IPS-18a (cell line): ENCODE measurements around the gene GAS7.

Experiments
- H3K27ac ChIP-seq: one replicate; pipeline ENCODE4 v1.5.1; 2013; ENCODE audit warnings: low read length
- H3K27me3 ChIP-seq: one replicate; pipeline ENCODE4 v1.6.1; 2013; ENCODE audit warnings: mild to moderate bottlenecking, low read length; ENCODE audit not compliant: control insufficient read depth, insufficient read depth
- H3K36me3 ChIP-seq: one replicate; pipeline ENCODE4 v1.6.1; 2013; ENCODE audit warnings: low read depth, low read length; ENCODE audit not compliant: control insufficient read depth
- H3K4me1 ChIP-seq: one replicate; pipeline ENCODE4 v1.6.1; 2013; ENCODE audit warnings: low read depth, low read length; ENCODE audit not compliant: control insufficient read depth
- H3K4me3 ChIP-seq: one replicate; pipeline ENCODE4 v1.5.1; 2013; ENCODE audit warnings: low read length
- H3K9ac ChIP-seq: one replicate; pipeline ENCODE4 v1.6.1; 2013; ENCODE audit warnings: mild to moderate bottlenecking, low read length, moderate library complexity
- H3K9me3 ChIP-seq: one replicate; pipeline ENCODE4 v1.6.1; 2013; ENCODE audit warnings: low read depth, low read length; ENCODE audit not compliant: control insufficient read depth

The GAS7 gene

DNA sequence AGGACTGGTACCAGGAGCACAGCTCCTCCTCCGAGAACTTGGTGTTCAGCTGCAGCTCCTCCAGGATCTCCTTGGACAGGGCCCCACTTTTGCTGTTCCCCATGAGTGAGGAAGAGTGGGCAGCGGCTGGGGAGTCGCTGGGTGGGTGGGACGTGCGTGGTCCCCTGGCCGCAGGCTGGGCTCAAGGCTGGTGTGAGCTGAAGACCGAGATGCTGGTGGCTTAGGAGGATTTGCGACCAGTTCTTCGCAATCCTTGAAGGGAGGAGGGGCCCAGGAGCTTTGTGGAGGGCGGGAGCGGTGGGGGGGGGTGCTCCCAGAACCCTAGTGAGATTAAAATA, 293.4 kb downstream of the GAS7 start, which contains the start of gene RCVRN:
Gene RCVRN (minus strand): TSS at position 194 of the 338 bp plus-strand sequence. CDS start 91 bp downstream, at position 103.
- H3K27me3 ChIP-seq, result no peaks in the 10 kb centered on the region
- no peak within 1 kb of the TSS for H3K9ac ChIP-seq
- no peaks in the 10 kb centered on the region for H3K9me3 ChIP-seq
- H3K27ac ChIP-seq, result no peak within 1 kb of the TSS
- no peak within 1 kb of the TSS for H3K4me3 ChIP-seq
- H3K4me1 ChIP-seq, result peaks cover 8% of the 10 kb centered on the region
- no peaks in the 10 kb centered on the region for H3K36me3 ChIP-seq

DNA sequence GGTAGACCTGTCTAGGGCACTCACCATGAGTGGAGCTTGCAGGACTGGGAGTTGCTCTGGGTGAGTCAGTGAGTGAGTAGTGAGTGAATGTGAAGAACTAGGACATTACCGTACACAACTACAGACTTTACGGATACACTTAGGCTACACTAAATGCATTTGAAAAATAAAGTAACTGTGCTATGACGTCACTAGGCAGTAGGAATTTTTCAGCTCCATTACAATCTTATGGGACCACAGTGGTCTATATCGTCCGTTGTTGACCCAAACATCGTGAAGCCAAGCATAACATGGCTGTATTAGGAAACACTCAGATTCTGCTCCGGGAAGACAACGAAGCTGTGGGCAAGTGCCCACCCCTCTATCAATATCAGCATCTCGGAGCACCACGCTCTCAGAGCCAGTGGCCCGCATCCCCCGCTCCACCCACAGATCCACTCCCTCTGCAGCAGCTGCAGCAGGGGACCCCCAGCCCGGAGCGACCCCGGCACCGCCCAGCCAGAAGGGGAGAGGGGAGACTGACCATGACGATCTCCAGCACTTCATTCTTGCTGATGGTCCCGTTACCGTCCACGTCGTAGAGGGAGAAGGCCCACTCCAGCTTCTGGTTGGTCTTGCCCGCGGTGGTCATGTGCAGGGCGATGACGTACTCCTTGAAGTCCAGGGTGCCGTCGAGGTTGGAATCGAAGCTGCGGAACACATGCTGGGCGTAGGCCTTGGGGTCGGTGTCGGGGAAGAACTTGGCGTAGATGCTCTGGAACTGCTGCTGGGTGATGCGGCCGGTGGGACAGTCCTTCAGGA, 293.9 kb downstream of the GAS7 start:
- Histone ChIP-seq H3K27ac (no peak overlapping the region), H3K4me3 (no peak overlapping the region), H3K27me3 (no peaks in the 10 kb centered on the region), H3K4me1 (peaks cover 8% of the 10 kb centered on the region), H3K36me3 (no peaks in the 10 kb centered on the region), H3K9me3 (no peaks in the 10 kb centered on the region), H3K9ac (no peak overlapping the region)

DNA sequence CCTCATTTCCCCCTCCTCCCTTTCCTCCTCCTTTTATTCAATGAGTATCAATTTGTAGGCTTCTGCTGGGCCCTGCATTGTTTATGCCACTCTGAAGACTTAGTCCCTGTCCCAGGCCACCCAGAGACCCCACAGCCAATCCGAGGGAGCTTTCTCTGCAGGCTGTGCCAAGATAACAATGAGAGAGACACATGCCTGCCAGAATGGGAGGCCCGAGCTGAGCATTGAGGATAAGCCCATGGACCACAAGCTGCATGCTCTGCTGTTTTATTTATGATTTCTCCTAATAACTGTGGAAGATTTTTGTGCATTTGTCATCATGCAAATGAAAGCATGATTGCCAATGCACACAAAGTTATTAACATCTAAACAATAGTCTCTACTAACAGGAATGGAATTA, 296.3 kb downstream of the GAS7 start:
- no peaks in the 10 kb centered on the region for H3K36me3 ChIP-seq
- no peaks in the 10 kb centered on the region for H3K27me3 ChIP-seq
- H3K4me3 ChIP-seq, result no peak overlapping the region
- no peak overlapping the region for H3K9ac ChIP-seq
- no peaks in the 10 kb centered on the region for H3K4me1 ChIP-seq
- H3K27ac ChIP-seq, result no peak overlapping the region
- no peaks in the 10 kb centered on the region for H3K9me3 ChIP-seq

GRCh38 chr17:9900784-9901183, 297.6 kb downstream of the GAS7 start:
- no peaks in the 10 kb centered on the region for H3K36me3 ChIP-seq
- no peaks in the 10 kb centered on the region for H3K27me3 ChIP-seq
- no peak overlapping the region for H3K4me3 ChIP-seq
- no peaks in the 10 kb centered on the region for H3K4me1 ChIP-seq
- H3K9ac ChIP-seq, result no peak overlapping the region
- H3K9me3 ChIP-seq, result no peaks in the 10 kb centered on the region
- H3K27ac ChIP-seq, result no peak overlapping the region

DNA sequence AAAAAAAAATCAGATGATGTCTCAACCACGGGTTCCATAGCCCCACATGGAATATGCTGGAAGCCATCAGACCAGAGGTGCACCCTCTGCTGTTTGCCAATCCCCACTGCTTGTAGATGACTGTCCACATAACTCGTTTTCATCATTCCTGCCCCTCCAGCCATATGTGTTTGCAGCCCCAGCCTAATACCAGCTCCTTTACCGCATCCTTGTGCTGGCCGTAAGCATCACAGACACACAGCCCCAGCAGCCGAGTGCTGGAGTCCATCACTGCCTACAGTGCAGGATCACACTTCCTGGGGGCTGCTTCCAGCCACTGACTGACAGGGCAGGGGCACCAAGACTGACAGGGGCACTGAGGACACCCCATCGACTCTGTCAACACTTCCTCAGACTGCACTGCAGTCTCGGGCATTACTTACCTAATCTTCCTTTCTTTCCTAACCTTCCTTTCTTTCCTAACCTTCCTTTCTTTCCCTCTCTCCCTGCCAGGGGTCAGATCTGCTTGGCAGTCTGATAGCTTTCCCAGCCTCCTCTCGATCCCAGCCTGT, 298.3 kb downstream of the GAS7 start:
- Histone ChIP-seq H3K9ac (no peak overlapping the region), H3K27ac (no peak overlapping the region), H3K36me3 (no peaks in the 10 kb centered on the region), H3K27me3 (no peaks in the 10 kb centered on the region), H3K4me1 (no peaks in the 10 kb centered on the region), H3K4me3 (no peak overlapping the region), H3K9me3 (no peaks in the 10 kb centered on the region)

GRCh38 chr17:9899280-9900043, 298.9 kb downstream of the GAS7 start:
- no peaks in the 10 kb centered on the region for H3K27me3 ChIP-seq
- no peaks in the 10 kb centered on the region for H3K36me3 ChIP-seq
- no peaks in the 10 kb centered on the region for H3K9me3 ChIP-seq
- no peak overlapping the region for H3K27ac ChIP-seq
- no peak overlapping the region for H3K9ac ChIP-seq
- no peak overlapping the region for H3K4me3 ChIP-seq
- no peaks in the 10 kb centered on the region for H3K4me1 ChIP-seq

- Histone ChIP-seq H3K27me3 (no peaks in the 10 kb centered on the region), H3K27ac (no peak overlapping the region), H3K4me1 (no peaks in the 10 kb centered on the region), H3K9me3 (no peaks in the 10 kb centered on the region), H3K4me3 (no peak overlapping the region), H3K36me3 (no peaks in the 10 kb centered on the region), H3K9ac (no peak overlapping the region)
These were observed 299.6 kb downstream of the GAS7 start for GRCh38 chr17:9898812-9899211.

DNA sequence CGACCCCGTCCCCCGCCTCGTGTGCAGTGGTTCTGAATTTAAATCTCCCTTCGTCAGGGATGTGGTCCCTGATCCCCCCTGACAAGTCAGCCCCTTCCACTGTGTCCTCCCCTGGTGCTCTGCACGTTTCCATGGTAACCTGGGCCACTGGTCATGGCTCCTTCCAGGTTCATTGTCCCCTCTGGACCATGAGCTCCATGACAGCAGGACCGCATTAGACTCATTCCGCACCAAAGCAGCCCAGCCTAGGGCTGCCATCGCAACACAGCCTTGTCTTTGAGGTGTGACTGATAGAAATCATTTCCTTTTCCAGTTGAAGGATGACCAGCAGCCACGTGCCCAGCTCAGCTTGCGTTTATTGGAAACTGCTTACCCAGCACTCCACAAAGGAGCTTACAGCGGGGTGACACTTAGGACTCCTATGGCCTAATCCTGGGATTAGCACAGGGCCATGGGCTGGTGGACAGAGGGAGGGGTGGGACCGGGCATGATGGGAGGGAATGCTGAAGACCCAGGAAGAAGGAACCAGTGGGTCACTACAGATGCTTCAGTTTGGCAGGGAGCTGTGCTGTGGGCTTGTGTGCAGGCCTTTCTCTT, 300.9 kb downstream of the GAS7 start:
- Histone ChIP-seq H3K4me3 (no peak overlapping the region), H3K27ac (no peak overlapping the region), H3K36me3 (no peaks in the 10 kb centered on the region), H3K27me3 (no peaks in the 10 kb centered on the region), H3K9me3 (no peaks in the 10 kb centered on the region), H3K9ac (no peak overlapping the region), H3K4me1 (no peaks in the 10 kb centered on the region)

- Histone ChIP-seq H3K9ac (no peak overlapping the region), H3K27me3 (no peaks in the 10 kb centered on the region), H3K36me3 (no peaks in the 10 kb centered on the region), H3K27ac (no peak overlapping the region), H3K4me3 (no peak overlapping the region), H3K4me1 (no peaks in the 10 kb centered on the region), H3K9me3 (no peaks in the 10 kb centered on the region)
These were observed 302.5 kb downstream of the GAS7 start for GRCh38 chr17:9895923-9896322.

DNA sequence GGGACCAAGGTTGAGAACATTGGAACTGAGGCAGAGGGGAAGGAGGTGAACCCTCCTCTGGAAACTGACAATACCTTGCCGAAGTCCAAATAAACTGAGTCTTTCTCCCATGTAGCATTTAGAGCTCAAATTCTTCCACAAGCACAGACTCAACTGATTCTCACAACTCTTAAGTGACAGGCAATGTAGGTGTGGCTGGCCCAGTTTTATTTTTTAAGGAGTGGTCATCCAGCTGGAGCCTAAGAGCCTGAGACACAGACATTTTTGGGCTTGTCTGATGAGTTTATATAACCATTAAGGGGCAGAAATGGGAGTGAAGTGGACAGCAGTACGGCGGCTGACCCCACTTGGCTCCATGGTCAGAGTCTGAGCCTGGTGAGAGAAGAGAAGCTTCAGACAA, 304.2 kb downstream of the GAS7 start:
- Histone ChIP-seq H3K9ac (no peak overlapping the region), H3K36me3 (no peaks in the 10 kb centered on the region), H3K4me3 (no peak overlapping the region), H3K27me3 (no peaks in the 10 kb centered on the region), H3K4me1 (no peaks in the 10 kb centered on the region), H3K9me3 (no peaks in the 10 kb centered on the region), H3K27ac (no peak overlapping the region)

- Histone ChIP-seq H3K9ac (no peak overlapping the region), H3K27me3 (no peaks in the 10 kb centered on the region), H3K4me1 (no peaks in the 10 kb centered on the region), H3K36me3 (no peaks in the 10 kb centered on the region), H3K9me3 (no peaks in the 10 kb centered on the region), H3K27ac (no peak overlapping the region), H3K4me3 (no peak overlapping the region)
These were observed 304.9 kb downstream of the GAS7 start for GRCh38 chr17:9893411-9894012.
